Activated CD8-positive, alpha-beta T cell treated with anti-CD3 and anti-CD28 coated beads for 36 hours (primary cell): ENCODE results near the gene SOX5. TPM values are rescaled to one million over a fixed set of nuclear protein-coding genes. Genes with fewer than 3 reads are reported as not detected.

Experiments
- ATAC-seq: fragments of 200-7000 bp; cut with Tn5 transposase; one replicate; pipeline ENCODE4 v1.10.0; 2021; ENCODE audit warnings: mild to moderate bottlenecking, moderate library complexity
- CTCF ChIA-PET: fragments of 350-600 bp; sonication (Branson Sonifier 250); formaldehyde crosslinking; loops from one replicate; lab custom pipeline; 2021; ENCODE audit warnings: antibody characterized with exemption; lab: Charles Lee
- POLR2A ChIA-PET: fragments of 350-600 bp; sonication (Branson Sonifier 250); formaldehyde crosslinking; loops from one replicate; lab custom pipeline; 2021; ENCODE audit warnings: antibody characterized with exemption; lab: Charles Lee
- DNase-seq: peaks from one replicate; pipeline ENCODE4 v3.0.0-alpha.2; 2020
- H3K27ac Mint-ChIP-seq: one replicate; pipeline ENCODE4 v1.8.0; 2021; ENCODE audit warnings: mild to moderate bottlenecking, mixed read lengths
- H3K27me3 Mint-ChIP-seq: one replicate; pipeline ENCODE4 v1.8.0; 2021; ENCODE audit warnings: mixed read lengths
- H3K36me3 Mint-ChIP-seq: one replicate; pipeline ENCODE4 v1.8.0; 2021; ENCODE audit warnings: low read depth, mixed read lengths
- H3K4me1 Mint-ChIP-seq: one replicate; pipeline ENCODE4 v1.8.0; 2021; ENCODE audit warnings: low read depth, mixed read lengths
- H3K4me3 Mint-ChIP-seq: one replicate; pipeline ENCODE4 v1.8.0; 2021; ENCODE audit warnings: mild to moderate bottlenecking, moderate library complexity, mixed read lengths
- H3K9me3 Mint-ChIP-seq: one replicate; pipeline ENCODE4 v1.8.0; 2021; ENCODE audit warnings: mixed read lengths
- CTCF ChIP-seq: fragments of 200-600 bp; IDR thresholded peaks from one replicate; pipeline ENCODE4 v1.8.0; 2022; ENCODE audit warnings: antibody characterized with exemption, mild to moderate bottlenecking
- intact Hi-C: fragments of 100-400 bp; cut with micrococcal nuclease; formaldehyde crosslinking; loops from one replicate; pipeline ENCODE4 v1.10.0; 2022
- total RNA-seq, 2 experiments: library from RNA; stranded (reverse); gene quantifications; one replicate each; pipeline ENCODE4 v1.2.3, GENCODE V29; 2021

SOX5 gene
- total RNA-seq, 2 experiments from 2014 or later = not detected

GRCh38 chr12:23564451-23565152, 384.9 kb downstream of the SOX5 start:
- CTCF ChIA-PET = no interaction called here
- no peaks in the 10 kb centered on the region for H3K9me3 Mint-ChIP-seq
- POLR2A ChIA-PET = no interaction called here
- no peaks in the 10 kb centered on the region for H3K36me3 Mint-ChIP-seq
- no peaks in the 10 kb centered on the region for H3K27me3 Mint-ChIP-seq
- no peak for TF ChIP-seq CTCF
- H3K4me3 Mint-ChIP-seq = no peak overlapping the region
- no peak for ATAC-seq
- intact Hi-C loops = no loop called here
- H3K27ac Mint-ChIP-seq = no peak overlapping the region
- no peak for DNase-seq
- H3K4me1 Mint-ChIP-seq = no peaks in the 10 kb centered on the region

GRCh38 chr12:23561364-23562345, 387.8 kb downstream of the SOX5 start:
- no peaks in the 10 kb centered on the region for H3K27me3 Mint-ChIP-seq
- H3K36me3 Mint-ChIP-seq = no peaks in the 10 kb centered on the region
- DNase-seq (no peak), ATAC-seq (no peak)
- intact Hi-C loops = no loop called here
- POLR2A ChIA-PET = no interaction called here
- no peak for TF ChIP-seq CTCF
- no peak overlapping the region for H3K4me3 Mint-ChIP-seq
- CTCF ChIA-PET = interaction anchor here (1.1 kb wide), 1 partner anchor 31 kb away, joined by 3 read pairs; no protein-coding TSS in a partner anchor
- no peak overlapping the region for H3K27ac Mint-ChIP-seq
- H3K9me3 Mint-ChIP-seq = no peaks in the 10 kb centered on the region
- no peaks in the 10 kb centered on the region for H3K4me1 Mint-ChIP-seq

- Mint-ChIP-seq H3K27me3 (no peaks in the 10 kb centered on the region), H3K27ac (no peak overlapping the region)
- ATAC-seq = no peak
Measured at GRCh38 chr12:23560611-23561010, 388.9 kb downstream of the SOX5 start.

GRCh38 chr12:23559268-23559753, 390.2 kb downstream of the SOX5 start:
- no peak overlapping the region for H3K4me3 Mint-ChIP-seq
- H3K9me3 Mint-ChIP-seq = no peaks in the 10 kb centered on the region
- POLR2A ChIA-PET = no interaction called here
- DNase-seq = no peak
- H3K36me3 Mint-ChIP-seq = no peaks in the 10 kb centered on the region
- H3K27ac Mint-ChIP-seq = no peak overlapping the region
- intact Hi-C loops = no loop called here
- no peak for ATAC-seq
- TF ChIP-seq CTCF = no peak
- H3K27me3 Mint-ChIP-seq = no peaks in the 10 kb centered on the region
- H3K4me1 Mint-ChIP-seq = no peaks in the 10 kb centered on the region
- CTCF ChIA-PET = no interaction called here

More at GRCh38 chr12:23560611-23561010, 388.9 kb downstream of the SOX5 start:
- Mint-ChIP-seq H3K9me3 (no peaks in the 10 kb centered on the region), H3K4me3 (no peak overlapping the region), H3K4me1 (no peaks in the 10 kb centered on the region), H3K36me3 (no peaks in the 10 kb centered on the region)
- no peak for TF ChIP-seq CTCF
- no peak for DNase-seq
- ChIA-PET POLR2A (no interaction called here), CTCF (no interaction called here)
- intact Hi-C loops = no loop called here
